DMS53 treated with DMSO at 0.1 percent for 48 hours (cell line): ENCODE data around the gene BEGAIN.
"Not testable (repeated sequence)": the region's sequence is repeated elsewhere in the genome, so short reads cannot be mapped to it uniquely, and the experiment has no call there.

Experiments used
- DNase-seq: peaks from one replicate; lab custom pipeline; 2025; ENCODE audit not compliant: unreplicated experiment; lab: John Stamatoyannopoulos, UW

BEGAIN gene

GRCh38 chr14:100526632-100527031, 60.6 kb downstream of the BEGAIN start:
- DNase-seq: no peak

GRCh38 chr14:100526057-100526456, 61.2 kb downstream of the BEGAIN start:
- no peak for DNase-seq

DNA sequence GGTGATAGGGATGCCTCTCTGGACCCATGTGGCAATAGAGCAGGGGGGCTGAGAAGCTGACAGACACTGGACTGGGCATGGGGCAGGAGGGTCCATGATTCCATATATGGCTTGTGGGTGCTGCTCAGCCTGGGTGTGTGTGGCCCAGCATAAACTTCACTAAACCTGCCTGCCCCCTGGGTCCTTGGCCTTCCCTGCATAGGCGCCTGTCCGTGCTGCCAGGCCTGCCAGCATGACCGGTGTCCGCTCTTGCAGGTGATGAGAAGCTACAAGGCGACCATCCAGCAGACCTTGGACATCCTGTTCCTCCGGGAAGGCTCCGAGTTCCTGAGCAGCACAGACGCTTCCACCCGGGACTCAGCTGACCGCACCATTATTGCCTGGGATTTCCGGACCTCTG, 61.6 kb downstream of the BEGAIN start:
- DNase-seq: no peak

- DNase-seq: no peak
Observed at GRCh38 chr14:100524933-100525243, 62.3 kb downstream of the BEGAIN start.

- DNase-seq: no peak
Observed at GRCh38 chr14:100524233-100524932, 62.8 kb downstream of the BEGAIN start.

DNA sequence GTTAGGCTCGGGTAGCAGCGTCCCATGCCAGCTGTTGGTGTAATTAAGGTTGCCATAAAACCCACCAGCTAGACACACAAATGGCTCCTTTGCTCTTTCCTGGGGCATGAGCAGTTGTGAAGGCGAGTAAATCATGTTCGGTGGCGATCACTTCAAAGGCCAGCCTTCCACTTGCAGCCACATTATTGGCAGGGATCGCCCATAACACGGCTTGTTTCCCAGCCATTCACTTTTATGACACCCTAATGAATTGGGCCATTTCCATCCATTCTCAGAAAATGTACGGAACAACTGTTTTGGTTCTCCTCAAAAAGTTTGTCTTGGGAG, 63.4 kb downstream of the BEGAIN start:
- DNase-seq: no peak

GRCh38 chr14:100523131-100523842, 63.9 kb downstream of the BEGAIN start:
- DNase-seq: no peak

GRCh38 chr14:100522616-100523099, 64.6 kb downstream of the BEGAIN start:
- no peak for DNase-seq

DNA sequence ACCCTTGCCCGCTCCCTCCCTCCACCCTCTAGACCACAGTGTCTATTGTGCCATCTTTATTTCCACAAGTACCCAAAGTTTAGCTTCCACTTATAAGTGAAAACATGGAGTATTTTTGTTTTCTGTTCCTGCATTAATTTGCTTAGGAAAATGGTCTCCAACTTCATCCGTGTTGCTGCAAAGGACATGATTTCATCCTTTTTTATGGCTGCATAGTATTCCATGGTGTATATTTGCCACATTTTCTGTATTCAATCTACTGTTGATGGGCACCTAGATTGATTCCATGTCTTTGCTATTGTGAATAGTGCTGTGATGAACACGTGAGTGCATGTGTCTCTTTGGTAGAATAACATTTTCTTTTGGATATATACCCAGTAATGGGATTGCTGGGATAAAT, 81.2 kb downstream of the BEGAIN start:
- DNase-seq: not testable (repeated sequence)

GRCh38 chr14:100504372-100505078, 82.7 kb downstream of the BEGAIN start:
- no peak for DNase-seq

DNA sequence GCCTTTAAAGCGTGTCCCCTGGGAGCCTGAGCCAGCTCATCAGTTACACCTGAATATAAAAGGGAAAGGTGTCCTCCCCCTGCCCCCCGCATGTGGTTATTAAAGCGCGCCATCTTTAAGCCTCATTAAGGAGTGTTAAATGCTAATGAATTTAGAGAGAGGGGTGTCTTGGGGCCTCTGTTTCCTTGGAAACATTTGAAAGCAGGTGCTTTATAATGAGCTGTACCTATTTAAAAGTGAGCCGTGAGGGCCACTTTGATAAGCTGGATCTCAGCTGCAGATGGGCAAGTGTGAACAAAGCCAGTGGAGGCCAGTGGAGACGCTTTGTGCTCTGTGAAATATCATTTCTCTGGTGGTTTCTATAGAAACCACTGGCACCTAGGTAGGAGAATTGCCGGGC, 84.0 kb downstream of the BEGAIN start:
- DNase-seq: no peak

DNA sequence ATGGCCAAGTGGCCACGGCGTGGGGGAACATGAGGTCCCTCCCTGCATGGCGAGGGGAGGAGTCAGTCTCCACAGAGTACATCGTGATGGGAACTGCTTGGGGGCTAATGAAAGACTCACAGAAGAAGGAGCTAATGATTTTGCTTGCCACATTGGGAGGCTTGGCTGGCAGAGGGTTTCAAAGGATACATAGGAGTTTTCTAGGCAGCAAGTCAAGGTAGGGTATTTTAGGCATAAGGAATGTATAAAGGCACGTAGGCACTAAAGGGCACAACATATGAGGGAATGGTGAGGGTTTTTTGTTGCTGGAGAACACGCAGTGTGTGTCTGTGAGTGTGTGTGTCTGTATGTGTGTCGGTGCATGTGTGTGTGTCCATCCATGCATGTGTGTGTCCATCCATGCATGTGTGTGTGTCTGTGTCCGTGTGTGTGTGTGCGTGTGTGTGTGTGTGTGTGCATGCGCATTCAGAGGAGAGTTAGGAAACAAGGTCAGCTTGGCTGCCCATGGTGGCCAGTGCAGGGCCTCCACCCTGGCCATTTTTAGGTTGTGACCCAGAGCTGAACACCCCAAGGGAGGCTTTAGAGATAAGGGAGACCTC, 84.5 kb downstream of the BEGAIN start:
- no peak for DNase-seq

DNA sequence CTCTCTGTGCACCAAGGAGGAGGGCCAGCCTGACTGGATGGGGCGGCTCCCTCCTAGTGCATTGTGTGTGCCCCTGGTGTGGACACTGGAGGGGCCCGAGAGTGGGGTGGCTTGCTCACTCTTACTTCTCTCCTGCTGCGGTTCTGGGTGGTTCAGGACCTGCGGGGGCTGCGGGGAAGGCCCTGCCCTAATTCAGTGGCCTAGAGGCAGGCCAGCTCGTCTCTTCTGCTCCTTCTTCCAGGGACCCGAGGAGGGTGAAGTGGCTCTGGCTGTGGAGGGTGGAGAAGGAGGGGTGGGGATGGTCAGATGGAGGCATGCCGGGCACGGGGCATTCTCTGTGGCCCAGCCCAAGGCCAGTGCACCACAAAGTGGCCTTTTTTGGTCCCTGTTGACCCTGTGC, 87.1 kb downstream of the BEGAIN start:
- no peak for DNase-seq

DNA sequence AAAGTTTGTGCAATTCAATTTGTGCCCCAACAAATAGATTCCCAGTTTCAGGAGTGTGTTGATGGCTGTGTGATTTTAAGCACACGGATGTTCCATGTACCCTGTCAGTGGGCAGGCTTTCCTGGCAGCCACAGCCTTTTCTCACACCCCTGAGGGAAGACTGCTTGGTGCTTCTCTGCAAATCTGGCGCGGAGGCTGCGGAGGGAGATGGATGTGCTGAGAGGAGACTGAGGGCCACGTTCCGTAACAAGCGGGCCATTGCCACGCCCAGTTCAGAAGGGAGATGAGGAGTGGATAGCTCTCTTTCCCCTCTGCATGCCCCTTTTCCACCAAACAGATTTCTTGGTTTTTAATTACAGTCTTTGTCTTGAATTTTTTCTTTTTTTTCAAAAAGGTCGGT, 89.1 kb downstream of the BEGAIN start:
- DNase-seq: no peak

DNA sequence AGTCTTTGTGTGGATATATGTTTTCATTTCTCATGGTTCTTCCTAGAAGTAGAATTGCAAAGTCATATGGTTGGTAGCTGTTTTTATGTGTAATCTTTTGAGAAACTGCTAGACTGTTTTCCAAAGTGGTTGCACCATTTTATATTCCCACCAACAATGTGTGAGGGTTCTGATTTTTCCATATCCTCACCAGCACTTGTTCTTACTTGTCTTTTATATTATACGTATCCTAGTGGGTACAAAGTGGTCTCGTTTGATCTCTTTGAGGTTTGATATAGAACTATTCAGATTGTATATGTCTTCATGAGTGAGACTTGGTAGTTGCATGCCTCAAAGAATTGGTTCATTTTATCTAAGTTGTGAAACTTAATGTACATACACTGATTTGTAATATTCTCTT, 91.3 kb downstream of the BEGAIN start:
- DNase-seq: no peak

DNA sequence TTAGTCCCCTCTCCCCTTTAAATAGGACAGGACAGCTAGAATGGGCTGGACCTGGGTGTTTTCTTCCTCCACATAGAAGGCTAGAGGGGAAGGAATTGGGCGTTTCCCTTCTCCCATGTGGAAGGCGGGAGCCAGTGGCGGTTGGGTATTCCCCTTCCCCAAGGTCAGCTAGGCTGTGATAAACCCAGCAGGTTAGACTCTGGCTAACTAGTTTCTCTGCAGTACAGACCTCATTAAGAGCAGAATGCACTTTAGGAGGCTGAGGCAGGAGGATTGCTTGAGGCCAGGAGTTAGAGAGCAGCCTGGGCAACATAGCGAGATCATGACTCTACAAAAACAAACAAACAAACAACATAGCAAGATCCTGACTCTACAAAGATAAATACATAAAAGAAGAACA, 92.6 kb downstream of the BEGAIN start:
- DNase-seq: no peak

DNA sequence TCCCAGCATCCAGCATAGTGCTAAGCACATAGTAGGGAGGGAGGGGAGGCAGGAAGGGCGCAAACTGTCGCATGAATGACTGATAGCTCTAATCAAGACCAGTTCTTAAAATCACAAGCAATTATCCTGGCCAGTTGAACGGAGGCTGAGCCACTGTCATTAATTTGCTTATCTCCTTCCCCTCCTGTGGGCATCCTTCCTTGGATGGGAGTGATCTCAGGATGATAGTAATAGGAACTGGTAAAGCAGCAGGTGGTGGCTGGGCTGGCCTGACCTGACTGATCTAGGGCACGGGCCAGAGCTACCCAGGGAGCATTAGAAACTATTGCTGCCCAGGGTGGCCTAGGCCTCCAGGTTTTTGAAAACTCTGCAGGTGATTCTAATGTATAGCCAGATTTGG, 97.0 kb downstream of the BEGAIN start:
- no peak for DNase-seq

DNA sequence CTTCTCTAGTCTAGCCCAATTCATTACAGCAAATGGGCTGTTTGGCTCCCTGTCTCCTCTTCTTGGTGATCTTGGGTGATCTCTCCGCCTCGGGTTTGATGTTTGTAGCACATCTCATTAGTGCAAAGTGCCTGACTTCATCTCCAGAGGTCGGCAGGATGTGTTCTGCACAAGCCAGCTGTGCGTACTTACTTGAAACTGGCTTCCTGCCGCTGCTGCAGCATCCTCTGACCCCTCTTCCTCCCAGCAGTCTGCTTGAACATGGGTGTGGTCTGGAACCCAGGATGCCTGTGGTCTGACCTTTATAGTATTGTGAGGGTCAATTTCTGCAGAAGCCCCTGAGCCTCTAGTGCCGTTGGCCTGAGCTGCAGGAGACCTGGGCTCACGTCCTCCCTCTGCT, 99.2 kb downstream of the BEGAIN start:
- peak; percentile 9 for DNase-seq

GRCh38 chr14:100487304-100487703, 99.9 kb downstream of the BEGAIN start:
- no peak for DNase-seq
